ENCODE measurements around the gene CEACAM8.

GRCh38 chr19:42553292-42554045 lies 41.3 kb downstream of the CEACAM8 start:
- TF ChIP-seq, protein P1, sequence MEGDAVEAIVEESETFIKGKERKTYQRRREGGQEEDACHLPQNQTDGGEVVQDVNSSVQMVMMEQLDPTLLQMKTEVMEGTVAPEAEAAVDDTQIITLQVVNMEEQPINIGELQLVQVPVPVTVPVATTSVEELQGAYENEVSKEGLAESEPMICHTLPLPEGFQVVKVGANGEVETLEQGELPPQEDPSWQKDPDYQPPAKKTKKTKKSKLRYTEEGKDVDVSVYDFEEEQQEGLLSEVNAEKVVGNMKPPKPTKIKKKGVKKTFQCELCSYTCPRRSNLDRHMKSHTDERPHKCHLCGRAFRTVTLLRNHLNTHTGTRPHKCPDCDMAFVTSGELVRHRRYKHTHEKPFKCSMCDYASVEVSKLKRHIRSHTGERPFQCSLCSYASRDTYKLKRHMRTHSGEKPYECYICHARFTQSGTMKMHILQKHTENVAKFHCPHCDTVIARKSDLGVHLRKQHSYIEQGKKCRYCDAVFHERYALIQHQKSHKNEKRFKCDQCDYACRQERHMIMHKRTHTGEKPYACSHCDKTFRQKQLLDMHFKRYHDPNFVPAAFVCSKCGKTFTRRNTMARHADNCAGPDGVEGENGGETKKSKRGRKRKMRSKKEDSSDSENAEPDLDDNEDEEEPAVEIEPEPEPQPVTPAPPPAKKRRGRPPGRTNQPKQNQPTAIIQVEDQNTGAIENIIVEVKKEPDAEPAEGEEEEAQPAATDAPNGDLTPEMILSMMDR (IDR thresholded peaks at IDR 0.05) = no peak
- no peak for TF ChIP-seq EZH2 (IDR thresholded peaks at IDR 0.05)
